Raji (cell line): ENCODE results near the gene GDF7.

ENCODE experiments used
- POLR2A ChIP-seq: IDR thresholded peaks from 2 replicates; pipeline ENCODE4 v1.6.1; 2011; ENCODE audit warnings: low read depth, low read length, control low read depth; ENCODE audit not compliant: insufficient read depth

GDF7 gene

DNA sequence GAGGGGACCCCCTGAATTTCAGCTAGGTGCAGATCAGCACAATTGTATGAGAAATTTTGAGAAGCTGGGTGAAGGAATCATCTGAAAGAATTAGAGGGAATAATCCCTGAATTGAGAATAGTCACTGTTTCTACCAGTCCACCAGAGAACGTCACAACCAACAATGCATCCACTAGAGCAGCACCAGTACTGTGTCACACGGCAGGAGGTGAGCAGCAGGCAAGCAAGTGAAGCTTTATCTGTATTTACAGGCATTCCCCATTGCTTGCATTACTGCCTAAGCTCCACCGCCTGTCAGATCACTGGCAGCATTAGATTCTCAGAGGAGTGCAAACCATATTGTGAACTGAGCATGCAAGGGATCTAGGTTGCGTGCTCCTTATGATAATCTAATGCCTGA, 40.7 kb downstream of the GDF7 start:
- TF ChIP-seq POLR2A, result no peak

DNA sequence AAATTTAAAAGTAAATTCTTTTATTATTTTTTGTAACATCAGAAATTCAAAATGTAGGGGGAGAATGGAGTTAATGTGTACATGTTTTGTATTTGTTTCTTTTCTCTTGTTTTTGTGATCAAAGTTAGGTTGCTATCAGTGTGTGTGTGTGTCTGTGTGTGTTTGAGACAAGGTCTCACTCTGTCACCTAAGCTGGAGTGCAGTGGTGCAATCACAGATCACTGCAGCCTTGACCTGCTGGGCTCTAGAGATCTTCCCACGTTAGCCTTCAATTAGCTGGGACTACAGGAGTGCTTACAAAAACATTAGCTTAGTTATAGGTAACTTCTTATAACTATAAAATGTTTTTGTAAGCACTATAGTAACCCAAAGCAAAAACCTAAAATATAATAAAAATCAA, 50.7 kb downstream of the GDF7 start:
- no peak for TF ChIP-seq POLR2A

DNA sequence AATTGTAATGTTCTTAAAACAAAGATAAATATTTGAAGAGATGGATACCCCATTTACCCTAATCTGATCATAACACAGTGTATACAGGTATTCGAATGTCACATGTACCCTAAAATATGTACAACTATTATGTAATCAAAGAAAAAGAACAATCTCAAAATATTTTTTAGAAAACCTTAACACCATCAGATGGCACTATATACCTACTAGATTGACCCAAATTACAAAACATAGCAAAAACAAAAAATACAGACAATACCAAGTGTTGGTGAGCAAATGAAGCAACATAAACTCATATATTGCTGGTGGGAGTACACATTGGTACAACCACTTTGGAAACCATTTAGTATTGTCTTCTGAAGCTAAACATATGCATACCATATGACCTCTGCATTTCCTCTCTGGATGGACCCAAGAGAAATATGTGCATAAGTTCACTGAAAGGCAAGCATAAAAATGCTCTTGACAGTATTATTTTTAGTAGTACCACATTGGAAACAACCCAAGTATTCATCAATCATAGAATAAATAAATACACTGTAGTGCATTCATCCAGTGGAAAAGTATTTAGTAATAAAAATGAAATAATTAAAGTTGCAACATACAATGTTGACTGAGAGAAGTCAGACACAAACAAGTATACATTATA, 55.8 kb downstream of the GDF7 start:
- no peak for TF ChIP-seq POLR2A

DNA sequence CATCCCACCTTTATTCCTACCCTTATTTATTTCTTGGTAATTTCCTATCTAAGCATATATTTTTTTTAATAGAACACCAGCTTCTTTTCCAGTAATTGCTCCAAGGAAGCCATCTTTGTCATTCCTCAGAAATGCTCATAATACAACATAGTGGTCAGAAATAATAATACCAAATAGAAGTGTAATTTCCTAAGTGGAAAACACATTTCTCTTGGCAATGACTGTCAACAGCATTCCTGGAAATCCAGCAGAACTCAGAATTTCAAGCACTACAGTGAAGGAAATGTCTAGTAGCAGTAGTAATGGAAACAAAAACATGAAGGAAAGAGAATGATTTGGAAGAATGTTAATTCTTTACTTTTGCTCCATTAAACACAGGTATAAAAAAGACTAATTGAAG, 56.6 kb downstream of the GDF7 start:
- TF ChIP-seq POLR2A, result no peak

DNA sequence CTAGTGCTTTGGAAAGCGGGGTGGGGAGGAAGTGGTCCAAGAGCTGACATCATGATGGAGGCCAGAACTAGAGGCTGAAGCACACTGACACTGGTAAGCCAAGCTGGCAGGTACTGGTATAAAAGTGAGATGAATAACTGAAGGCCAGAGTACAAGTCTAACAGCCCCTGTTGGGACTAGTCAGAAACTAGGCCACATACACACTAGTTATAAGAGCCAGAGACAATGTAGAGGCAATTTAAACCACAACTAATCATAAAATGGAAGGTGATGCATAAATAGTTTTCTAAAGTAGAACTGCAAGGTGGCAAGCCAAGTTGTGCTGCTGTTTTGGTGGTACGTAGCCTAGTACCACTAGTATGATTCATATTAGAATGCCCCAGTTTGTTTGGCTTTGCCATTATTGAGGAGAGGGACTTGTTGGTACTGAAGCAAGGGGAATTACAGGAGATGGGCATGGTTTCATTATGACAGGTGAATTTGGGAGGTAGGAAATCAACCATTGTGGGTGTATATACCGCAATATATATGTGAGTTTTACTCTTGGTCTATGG, 57.6 kb downstream of the GDF7 start:
- no peak for TF ChIP-seq POLR2A

DNA sequence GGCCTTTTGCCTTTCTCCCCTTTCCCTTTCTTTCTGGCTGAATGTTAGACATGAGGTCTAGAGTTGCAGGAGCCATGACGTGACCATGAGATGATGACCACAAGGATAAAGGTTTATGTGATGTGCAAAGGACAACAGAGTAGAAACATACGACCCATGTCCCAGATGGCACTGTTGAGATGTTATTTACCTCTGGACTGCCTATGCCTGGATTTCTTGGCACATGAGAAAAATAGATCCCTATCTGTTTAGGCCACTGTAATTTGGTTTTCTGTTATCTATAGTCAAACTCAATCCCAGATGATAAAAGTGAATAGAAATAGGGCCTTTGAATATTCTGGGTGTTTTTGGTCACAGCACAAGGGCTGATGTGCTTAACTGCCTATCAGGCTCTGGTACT, 58.8 kb downstream of the GDF7 start:
- no peak for TF ChIP-seq POLR2A

DNA sequence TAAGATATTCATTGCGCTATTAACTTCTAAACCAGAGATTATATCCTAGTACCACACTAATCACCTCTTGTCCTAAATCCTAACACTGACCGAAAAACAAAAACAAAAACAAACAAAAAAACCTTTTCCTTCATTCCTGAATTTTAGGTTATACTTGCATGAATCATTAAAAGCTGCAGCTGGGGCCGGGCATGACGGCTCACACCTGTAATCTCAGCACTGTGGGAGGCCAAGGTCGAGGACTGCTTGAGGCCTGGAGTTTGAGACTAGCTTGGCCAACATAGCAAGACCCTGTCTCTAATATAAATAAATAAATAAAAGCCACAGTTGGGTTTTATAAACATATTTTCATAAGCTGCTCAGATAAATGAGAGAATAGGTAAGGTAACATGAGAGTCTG, 60.0 kb downstream of the GDF7 start:
- TF ChIP-seq POLR2A, result no peak

DNA sequence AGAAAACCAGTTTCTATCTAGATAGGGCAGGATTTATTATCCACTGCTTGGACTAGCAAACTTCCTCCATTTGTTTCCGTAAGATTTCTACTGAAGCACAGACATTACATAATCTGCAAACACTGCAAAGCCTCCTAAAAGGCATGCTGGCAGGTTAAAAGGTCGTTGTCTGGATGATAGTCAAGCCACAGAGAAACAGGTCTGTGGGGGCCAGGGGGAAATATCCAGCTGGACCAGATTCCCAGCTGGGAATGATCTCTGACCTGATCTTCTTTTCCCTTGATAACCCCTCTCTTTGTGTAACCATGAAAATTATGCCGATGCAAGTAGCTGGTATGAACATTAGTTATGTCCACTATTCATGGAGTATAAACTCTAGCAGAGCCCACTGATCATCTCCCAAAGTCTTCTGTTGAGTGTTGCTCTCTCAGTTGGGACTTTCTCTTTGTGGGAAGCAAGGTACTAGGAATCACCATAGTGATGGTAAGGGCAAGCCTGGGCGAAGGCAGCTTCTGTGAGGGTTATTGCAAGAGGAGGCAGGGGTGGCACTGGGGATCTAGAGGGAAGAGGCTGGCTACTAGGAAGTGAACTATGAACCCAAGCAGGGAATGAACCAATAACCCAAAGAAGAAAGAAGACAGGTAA, 61.3 kb downstream of the GDF7 start:
- TF ChIP-seq POLR2A, result no peak
